Stimulated activated CD4-positive, alpha-beta T cell treated with anti-CD3 and anti-CD28 coated beads, Interleukin-2, amount 100 ng/mL, for 24 hours (primary cell): Measurements from ENCODE around the gene LUC7L2.
"Not testable (repeated sequence)": the region's sequence is repeated elsewhere in the genome, so short reads cannot be mapped to it uniquely, and the experiment has no call there.

ENCODE experiments used
- DNase-seq, 2 donors: peaks; one replicate each; pipeline ENCODE4 v3.0.0-alpha.2; 2020

LUC7L2 gene

DNA sequence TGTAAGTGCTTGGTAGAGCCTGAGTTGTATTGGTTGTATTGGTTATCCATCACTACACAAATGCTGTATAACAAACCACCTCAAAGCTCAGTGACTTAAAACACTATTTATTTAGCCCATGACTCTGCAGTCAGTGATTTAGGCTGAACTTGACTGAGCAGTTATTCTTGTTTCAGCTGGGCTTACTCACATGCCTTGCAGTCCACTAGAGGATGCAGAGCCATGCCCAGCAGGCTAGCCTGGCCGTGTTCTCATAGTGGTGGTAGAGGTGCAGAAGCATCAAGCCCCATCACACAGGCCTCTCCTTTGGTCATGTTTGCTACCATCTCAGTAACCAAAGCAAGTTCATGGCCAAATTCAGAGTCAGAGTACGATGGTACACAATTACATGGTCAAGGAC lies 43.9 kb downstream of the LUC7L2 start:
- DNase-seq = no peak

DNA sequence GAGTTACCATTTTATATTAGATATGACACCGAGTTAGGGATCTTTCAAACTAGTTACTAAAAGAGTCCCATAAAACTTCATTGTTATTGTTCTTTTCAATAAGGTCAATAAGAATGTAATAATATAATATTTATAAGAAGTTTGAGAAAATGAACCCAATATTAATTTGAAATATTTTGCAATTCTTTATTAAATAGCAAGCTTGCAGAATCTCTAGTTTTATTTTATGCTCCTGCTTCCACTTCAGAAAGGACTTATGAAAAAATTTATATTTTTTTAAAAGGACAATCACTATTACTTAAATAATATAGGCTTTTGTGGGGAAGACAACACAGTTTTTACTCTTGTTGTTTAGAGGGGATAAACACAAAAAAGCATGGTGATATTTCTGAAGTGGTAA lies 47.9 kb downstream of the LUC7L2 start:
- no peak for DNase-seq

DNA sequence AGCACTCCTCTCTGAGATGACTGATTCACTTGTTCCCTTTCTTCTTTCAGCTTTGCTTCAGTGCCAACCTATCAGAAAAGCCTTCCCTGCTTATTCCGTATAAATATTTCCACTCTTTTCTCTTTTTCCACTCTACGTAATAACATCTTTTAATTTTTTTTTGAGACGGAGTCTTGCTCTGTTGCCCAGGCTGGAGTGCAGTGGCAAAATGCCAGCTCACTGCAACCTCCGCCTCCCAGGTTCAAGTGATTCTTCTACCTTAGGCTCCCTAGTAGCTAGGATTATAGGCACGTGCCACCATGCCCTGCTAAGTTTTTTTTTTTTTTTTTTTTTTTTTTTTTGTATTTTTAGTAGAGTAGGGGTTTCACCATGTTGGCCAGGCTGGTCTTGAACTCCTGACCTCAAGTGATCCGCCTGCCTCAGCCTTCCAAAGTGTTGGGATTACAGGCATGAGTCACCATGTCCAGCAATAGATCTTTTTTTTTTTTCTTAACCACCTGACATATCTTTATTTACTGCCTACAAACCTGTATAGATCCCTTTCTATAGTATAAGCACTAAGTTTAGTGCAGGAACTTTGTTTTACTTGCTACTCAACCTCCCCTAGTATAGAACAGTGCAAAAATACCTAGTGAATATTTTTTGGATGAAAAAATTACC lies 55.2 kb downstream of the LUC7L2 start:
- not testable (repeated sequence) for DNase-seq

DNA sequence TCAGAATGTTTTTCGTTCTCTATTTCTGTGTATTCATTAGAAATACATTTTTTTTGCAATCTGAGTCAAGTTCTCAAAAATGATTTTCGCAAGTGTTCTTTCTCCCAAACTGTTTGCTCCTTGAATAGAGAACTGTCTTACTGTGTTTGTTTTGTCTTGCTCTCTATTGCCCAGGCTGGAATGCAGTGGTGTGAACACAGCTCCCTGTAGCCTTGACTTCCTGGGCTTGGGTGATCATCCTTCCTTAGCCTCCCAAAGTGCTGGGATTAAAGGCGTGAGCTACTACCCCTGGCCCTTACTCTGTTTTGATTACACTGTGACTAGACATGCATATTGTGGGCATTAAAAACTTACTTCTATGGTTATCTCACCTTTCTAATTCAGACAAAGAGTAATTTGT lies 56.7 kb downstream of the LUC7L2 start:
- DNase-seq = no peak

DNA sequence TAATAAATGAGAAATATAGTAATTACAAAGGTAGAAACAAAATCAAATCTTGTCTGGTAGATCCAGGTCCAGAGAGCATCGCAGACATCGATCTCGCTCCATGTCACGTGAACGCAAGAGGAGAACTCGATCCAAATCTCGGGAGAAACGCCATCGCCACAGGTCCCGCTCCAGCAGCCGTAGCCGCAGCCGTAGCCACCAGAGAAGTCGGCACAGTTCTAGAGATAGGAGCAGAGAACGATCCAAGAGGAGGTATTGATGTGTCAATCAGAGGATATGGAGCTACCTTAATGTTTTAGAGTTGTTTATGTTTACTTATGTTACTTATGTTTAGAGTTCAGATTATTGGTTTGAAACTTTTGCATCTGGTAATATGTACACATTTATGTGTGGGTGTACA lies 57.8 kb downstream of the LUC7L2 start:
- no peak for DNase-seq

DNA sequence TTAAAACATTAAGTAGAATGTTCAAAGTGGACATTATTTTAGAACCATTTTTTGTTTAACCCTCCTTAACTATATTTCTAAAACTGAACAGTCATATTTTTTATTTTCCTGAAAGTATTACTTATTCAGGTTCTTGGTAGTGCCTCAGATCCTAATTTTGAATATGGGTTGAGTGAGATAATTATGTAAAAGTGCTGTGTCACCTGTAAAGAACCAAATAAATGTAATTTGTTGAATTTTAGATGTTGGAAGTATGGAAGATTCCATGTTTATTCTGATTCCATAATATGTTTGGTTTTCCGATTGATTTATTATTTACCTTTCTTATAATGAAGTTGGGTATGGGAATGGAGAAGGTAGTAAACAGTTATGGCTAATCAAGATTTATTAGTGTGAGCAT lies 61.4 kb downstream of the LUC7L2 start:
- no peak for DNase-seq

DNA sequence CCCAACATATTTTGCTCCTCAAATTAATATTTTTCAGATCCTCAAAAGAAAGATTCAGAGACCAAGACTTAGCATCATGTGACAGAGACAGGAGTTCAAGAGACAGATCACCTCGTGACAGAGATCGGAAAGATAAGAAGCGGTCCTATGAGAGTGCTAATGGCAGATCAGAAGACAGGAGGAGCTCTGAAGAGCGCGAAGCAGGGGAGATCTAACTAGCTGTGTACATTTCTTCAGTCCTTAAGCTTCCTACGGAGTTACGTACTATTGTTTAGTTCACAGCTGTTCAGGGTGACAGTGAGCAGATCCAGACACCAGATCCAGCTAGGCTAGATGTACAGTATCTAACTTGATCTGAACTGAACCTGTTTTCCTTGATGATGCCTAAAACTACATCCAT lies 62.4 kb downstream of the LUC7L2 start:
- DNase-seq = no peak

DNA sequence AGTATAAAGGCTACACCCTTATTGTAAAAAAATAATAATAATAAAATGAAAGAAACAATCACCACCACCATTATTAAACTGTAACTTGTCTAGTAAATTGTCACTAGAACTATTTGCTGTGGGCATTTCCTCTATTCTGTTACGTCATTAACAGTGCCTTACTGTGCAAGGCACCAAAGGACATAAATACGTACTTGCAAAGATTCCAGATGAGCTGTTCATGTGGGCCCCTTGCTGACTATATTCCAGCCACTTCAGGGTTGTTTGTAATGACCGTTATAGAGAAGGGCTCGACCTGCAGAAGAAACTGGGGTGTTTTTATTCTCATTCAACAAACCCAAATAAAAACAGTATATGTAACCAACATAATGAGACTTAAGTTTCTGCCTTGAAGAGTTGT lies 63.4 kb downstream of the LUC7L2 start:
- DNase-seq = no peak

DNA sequence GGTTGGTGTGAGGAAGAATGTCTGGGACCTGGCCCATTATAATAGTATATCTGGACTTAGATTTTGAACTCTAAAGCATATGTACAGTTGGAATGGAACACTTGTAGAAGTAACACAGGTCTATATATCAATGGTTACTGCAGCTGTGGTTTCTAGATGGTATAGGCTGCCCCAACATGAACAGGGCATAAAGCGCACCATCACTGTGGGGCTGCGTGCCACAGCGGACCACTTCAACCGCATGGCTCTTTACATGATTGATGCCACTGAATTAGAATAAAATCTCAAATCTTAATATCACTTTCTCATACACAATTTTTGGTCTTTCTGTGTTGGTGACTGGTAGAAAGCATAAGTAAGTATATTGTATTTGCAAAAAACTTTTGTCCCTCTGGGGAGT lies 64.3 kb downstream of the LUC7L2 start:
- no peak for DNase-seq

DNA sequence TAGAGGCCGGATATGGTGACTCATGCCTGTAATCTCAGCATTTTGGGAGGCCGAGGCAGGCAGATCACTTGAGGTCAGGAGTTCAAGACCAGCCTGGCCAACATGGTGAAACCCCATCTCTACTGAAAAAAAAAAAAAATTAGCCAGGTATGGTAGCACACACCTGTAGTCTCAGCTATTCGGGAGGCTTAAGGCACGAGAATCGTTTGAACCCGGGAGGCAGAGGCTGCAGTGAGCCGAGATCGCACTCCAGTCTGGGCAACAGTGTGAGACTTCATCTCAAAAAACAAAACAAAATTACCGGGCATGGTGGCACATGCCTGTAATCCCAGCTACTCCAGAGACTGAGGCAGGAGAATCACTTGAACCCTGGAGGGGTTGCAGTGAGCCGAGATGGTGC lies 66.0 kb downstream of the LUC7L2 start:
- not testable (repeated sequence) for DNase-seq

DNA sequence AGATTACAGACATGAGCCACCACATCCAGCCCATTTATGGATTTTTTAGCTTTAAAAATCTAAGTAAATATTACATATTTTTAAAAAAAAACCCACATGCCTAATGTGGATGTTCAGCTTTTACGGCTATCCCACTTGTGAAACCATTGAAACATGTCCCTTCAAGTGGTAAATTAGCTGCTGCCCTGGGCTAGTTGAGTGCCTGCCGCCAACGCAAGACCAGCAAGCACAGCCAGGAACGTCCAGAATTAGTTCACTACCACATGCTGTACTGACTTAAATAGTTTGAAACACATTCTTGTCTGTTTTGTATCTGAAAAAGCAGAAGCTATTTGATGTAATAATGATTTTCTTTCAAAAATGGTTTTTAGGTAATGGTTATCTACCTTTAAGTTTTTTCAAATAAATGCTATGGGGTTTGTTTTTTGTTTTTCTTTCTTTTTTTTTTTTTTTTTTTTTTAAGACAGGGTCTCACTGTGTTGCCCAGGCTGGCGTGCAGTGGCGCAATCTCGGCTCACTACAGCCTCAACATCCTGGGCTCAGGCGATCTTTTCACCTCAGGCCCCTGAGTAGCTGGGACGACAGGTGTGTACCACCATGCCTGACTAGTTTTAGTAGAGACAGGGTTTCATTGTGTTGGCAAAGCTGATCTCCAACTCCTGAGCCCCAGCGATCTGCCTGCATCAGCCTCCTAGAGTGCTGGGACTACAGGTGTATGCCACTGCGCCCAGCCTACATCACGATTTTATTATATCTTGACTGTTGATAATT lies 66.7 kb downstream of the LUC7L2 start:
- no peak for DNase-seq

DNA sequence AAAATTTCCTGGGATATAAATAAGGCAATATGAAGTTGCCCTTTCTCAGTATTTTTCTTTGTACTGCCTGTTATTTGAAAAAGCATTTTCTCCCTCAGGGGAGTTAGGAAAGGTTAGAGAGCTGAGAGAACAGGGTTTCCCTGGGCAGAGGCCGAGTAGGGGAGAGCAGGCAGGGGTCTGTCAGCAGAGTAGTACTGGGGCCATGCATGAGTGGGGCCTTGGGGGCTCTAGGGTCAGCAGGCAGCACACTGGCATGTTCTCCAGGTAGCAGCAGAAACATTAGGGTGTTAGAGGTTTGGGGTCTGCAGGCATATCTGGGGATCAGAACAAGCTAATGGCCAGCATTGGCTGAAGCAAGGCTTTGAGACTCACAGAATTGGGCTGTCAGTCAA lies 67.3 kb downstream of the LUC7L2 start:
- DNase-seq = no peak

DNA sequence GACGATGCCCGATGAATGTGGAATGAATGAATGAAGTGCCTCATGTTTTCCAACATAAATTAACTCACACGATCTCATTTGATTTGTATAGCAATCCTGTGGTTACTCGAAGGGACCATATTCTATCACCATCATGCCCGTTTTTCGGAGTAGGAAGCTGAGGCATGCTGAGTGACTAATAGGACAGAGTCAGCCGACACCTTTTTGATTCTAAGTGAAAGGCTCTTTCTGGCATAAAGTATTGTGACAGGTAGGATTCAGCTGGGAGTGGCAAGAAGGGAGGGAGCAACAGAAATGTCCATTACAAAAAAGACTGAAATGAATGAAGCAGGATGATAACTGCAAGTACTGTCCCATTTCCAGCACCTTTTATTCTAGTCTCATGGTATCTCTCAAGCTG lies 68.1 kb downstream of the LUC7L2 start:
- no peak for DNase-seq

DNA sequence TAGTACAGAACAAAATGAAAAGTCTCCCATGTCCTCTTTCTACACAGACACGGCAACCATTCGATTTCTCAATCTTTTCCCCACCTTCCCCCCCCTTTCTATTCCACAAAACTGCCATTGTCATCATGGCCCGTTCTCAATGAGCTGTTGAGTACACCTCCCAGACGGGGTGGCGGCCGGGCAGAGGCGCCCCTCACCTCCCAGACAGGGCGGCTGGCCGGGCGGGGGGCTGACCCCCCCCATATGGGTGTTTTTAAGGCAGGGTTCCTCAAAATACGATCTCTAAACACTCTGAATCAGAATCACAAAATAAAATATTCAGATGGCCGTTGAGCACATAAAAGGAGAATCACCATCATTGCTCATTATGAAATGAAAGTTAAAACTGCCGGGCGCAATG lies 70.0 kb downstream of the LUC7L2 start:
- DNase-seq = not testable (repeated sequence)

DNA sequence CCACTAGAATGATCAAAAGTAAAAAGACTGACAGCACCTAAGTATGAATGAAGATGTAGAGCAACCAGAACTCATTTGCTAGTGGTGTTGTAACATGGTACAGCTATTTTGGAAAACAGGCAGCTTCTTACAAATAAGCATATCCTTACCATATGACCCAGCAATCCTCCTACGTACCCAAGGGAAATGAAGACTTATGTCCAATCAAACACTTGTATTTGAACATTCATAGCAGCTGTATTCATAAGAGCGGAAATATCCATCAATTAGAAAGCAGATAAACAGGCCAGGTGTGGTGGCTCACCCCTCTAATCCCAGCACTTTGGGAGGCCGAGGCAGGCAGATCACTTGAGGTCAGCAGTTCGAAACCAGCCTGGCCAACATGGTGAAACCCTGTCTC lies 70.7 kb downstream of the LUC7L2 start:
- no peak for DNase-seq

DNA sequence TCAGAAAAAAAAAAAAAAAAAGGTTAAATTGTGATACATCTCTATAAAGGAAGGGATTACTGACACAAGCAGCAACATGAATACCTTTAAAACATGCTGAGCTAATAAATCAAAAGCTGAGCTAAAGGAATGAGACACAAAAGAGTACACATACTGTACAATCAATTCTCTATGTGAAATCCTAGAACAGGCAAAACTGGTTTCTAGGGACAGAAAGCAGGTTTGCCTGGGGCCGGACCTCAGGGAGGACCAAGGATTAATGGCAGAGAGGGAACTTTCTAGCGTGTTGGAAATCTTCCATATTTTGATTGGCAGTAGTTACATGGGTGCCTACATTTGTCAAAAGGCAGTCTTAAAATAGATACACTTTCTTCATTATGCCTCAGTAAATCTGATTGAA lies 71.3 kb downstream of the LUC7L2 start:
- DNase-seq = no peak

DNA sequence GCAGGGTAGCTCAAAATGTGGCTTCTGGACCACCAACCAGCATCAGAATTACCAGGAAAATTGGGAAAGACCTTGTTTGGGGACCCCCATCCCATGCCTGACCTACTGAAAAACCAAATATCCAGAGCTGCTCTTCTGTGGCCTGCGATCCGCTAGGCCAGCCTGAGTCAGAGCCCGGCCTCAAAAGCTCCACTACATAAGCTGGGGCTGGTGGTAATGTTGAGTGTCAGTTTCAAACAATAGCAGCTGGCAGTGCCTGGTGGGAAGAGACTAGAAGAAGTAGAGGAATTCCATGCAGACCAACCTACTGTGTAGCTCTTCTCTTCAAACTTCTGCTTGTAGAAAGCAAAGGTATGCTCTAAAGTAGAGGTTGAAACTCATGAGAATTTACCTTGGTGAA lies 71.8 kb downstream of the LUC7L2 start:
- DNase-seq = no peak

DNA sequence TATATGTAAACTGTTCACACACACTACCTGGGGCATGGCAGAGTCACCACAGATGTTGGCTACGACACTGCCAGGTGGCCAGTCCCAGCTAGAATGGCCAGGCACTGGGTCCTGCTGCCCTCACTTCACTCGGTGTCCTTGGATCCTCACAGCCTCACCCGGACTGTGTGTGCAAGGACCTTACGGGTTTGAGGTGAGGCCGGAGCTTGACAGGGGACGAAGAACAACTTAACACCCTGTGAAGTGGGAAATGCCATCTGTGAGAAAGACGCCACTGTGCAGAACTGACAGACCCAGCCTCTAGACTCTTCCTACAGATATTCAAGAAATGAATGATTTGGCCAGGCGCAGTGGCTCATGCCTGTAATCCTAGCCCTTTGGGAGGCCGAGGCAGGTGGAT lies 77.1 kb downstream of the LUC7L2 start:
- no peak for DNase-seq

DNA sequence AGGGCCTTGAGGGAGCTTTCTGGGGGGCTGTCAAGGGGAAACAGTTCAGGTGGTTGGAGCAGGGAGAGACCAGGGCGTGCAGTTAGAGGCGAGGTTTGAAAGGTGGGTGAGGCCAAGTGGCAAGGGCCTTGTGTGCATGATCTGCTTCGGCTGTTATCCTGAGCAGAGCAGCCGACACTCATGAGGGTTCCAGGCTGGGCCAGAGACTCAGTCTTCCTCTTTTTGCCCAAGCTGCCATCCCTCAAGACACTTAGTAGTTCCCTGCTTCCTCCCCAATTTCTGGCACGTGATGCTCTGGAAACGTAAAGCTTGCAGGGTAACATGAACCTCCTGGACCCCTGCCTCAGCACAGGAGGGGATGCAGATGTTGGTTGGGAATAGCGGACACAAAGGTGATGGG lies 79.7 kb downstream of the LUC7L2 start:
- DNase-seq = no peak

DNA sequence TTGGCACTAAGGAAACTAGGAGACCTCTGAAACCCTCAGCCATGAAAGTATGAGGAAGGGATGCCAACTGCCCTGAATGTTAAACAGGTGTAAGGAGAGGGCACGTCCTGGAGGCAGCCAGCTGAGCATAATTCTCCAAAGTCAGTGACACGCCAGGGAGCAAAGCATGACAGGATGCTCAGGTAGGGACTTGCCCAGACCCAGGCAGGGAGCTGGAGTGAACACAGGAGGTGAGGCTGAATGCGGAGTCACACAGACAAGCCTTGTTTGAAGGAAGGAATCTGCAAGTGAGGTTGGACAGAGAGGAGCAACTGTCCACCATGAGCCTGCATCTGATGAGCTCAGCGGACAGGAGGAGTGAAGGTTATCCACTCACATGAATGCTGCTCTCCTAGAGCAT lies 82.3 kb downstream of the LUC7L2 start:
- no peak for DNase-seq

DNA sequence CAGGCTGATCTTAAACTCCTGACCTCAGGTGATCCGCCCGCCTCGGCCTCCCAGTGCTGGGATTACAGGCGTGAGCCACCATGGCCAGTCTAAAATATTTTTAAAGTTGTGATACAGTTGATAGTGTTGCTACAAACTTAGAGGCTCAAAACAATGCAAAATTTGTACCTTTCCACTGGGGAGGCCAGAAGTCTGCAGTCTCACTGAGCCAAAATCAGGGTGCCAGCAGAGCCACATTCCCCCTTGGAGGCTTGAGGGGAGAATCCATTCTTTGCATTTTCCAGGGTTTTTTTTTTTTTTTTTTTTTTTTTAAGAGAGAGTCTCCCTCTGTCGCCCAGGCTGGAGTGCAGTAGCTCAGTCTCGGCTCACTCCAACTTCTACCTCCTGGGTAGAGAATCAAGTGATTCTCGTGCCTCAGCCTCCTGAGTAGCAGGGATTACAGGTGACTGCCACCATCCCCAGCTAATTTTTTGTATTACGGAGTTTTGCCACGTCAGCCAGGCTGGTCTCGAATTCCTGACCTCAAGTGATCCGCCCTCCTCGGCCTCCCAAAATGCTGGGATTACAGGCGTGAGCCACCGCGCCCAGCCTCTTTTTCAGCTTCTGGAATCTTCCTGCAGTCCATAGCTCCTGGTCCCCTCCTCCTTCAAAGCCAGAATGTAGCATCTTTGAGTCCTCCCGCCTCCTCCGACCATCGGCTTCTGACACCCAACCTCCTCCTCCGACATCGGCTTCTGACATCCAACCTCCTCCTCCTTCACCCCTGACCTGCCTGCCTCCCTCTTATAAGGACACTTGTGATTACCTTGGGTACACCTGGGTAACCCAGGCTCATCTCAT lies 86.6 kb downstream of the LUC7L2 start:
- no peak for DNase-seq

DNA sequence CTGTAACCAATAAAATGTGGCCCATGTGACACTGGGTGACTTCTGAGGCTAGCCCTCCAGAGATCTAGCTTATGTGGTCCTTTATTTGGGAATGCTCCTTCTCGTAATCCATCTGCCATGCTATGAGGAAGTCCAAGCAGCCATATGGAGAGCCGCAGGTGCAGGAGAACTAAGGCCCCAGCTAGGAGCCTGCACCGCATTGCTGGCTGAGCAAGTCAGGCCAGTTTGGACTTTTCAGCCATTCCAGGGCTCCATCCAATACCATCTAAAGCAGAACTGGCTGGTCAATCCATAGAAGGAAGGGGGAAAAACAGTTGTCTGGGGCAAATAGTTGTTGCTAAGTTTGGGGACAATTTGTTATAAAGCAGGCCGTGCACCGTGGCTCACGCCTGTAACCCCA lies 91.2 kb downstream of the LUC7L2 start:
- DNase-seq = no peak

DNA sequence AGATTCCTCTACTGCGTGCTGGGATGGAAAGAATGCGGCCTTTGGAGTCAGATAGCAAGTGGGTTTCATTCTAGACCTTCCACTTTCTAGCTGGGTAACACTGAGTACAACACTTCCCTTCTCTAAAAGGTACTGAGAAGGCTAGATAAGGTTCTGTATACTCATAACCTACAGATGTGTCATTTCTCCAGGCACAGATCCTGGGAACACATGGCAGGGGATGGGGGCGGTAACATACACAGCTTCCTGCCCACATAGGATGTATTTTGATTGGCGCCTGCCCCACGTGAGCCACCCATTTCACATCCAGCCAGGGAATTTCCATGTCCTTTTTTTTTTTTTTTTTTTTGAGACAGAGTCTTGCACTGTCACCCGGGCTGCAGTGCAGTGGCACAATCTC lies 91.9 kb downstream of the LUC7L2 start:
- no peak for DNase-seq
